Neuronal stem cell (in vitro differentiated cells): ENCODE data around the gene SCIN. TPM values are rescaled to one million over a fixed set of nuclear protein-coding genes. Genes with fewer than 3 reads are reported as not detected.
A peak's percentile ranks its signal among the peaks of the same experiment; 100 is the strongest.
"Not testable (repeated sequence)": the region's sequence is repeated elsewhere in the genome, so short reads cannot be mapped to it uniquely, and the experiment has no call there.

Experiments used
- DNase-seq: peaks from one replicate; pipeline ENCODE4 v3.0.0-alpha.2; 2013; ENCODE audit warnings: low spot score
- H2AFZ ChIP-seq: one replicate; pipeline ENCODE4 v1.6.1; 2013; ENCODE audit warnings: mild to moderate bottlenecking, low read length, inconsistent platforms
- H2AK5ac ChIP-seq: 2 replicates; pipeline ENCODE4 v1.6.1; 2013; ENCODE audit warnings: low read depth, mild to moderate bottlenecking, inconsistent platforms, low read length, moderate library complexity, mixed read lengths
- H2BK120ac ChIP-seq: 2 replicates; pipeline ENCODE4 v1.6.1; 2013; ENCODE audit warnings: low read depth, mild to moderate bottlenecking, inconsistent platforms, low read length, moderate library complexity, mixed read lengths
- H2BK12ac ChIP-seq: one replicate; pipeline ENCODE4 v1.6.1; 2013; ENCODE audit warnings: low read length, inconsistent platforms
- H2BK15ac ChIP-seq: 2 replicates; pipeline ENCODE4 v1.6.1; 2013; ENCODE audit warnings: mild to moderate bottlenecking, low read length, inconsistent platforms, mixed read lengths
- H2BK5ac ChIP-seq: one replicate; pipeline ENCODE4 v1.6.1; 2013; ENCODE audit warnings: inconsistent platforms, mild to moderate bottlenecking, low read length, moderate library complexity
- H3K14ac ChIP-seq: one replicate; pipeline ENCODE4 v1.6.1; 2013; ENCODE audit warnings: low read length, inconsistent platforms
- H3K18ac ChIP-seq: 2 replicates; pipeline ENCODE4 v1.6.1; 2013; ENCODE audit warnings: low read length, inconsistent platforms
- H3K23ac ChIP-seq: 2 replicates; pipeline ENCODE4 v1.6.1; 2013; ENCODE audit warnings: low read depth, mild to moderate bottlenecking, mixed read lengths, low read length, inconsistent platforms; ENCODE audit not compliant: poor library complexity
- H3K27ac ChIP-seq: replicated peaks from 3 replicates; pipeline ENCODE4 v1.5.1; 2013; ENCODE audit warnings: low read length, inconsistent platforms
- H3K27me3 ChIP-seq, 3 experiments: 2 replicates each; pipeline ENCODE4 v1.6.1; 2013; ENCODE audit warnings: low read length in 3 of 3, mild to moderate bottlenecking in 2 of 3, inconsistent platforms in 1 of 3, low read depth in 1 of 3, mixed read lengths in 1 of 3, moderate library complexity in 1 of 3; ENCODE audit not compliant: control insufficient read depth in 3 of 3, insufficient read depth in 3 of 3
- H3K36me3 ChIP-seq, 2 donors: replicated peaks in 1 of 2; 2 replicates each; pipeline ENCODE4 v1.6.1; 2013; ENCODE audit warnings: low read length in 2 of 2; ENCODE audit not compliant: control insufficient read depth in 2 of 2, insufficient read depth in 2 of 2
- H3K4ac ChIP-seq: 2 replicates; pipeline ENCODE4 v1.6.1; 2013; ENCODE audit warnings: inconsistent platforms, mild to moderate bottlenecking, low read length, moderate library complexity
- H3K4me1 ChIP-seq, 2 donors: 1 replicate in 1 of 2; 2 replicates in 1 of 2; pipeline ENCODE4 v1.6.1; 2013; ENCODE audit warnings: low read length in 2 of 2, low read depth in 1 of 2; ENCODE audit not compliant: control insufficient read depth in 2 of 2, insufficient read depth in 1 of 2
- H3K4me2 ChIP-seq: one replicate; pipeline ENCODE4 v1.6.1; 2013; ENCODE audit warnings: mild to moderate bottlenecking, low read length, inconsistent platforms; ENCODE audit not compliant: insufficient read depth, poor library complexity, severe bottlenecking
- H3K4me3 ChIP-seq, 2 donors: 2 replicates each; pipeline ENCODE4 v1.5.1; 2013; ENCODE audit warnings: low read length in 2 of 2, mild to moderate bottlenecking in 2 of 2, inconsistent platforms in 1 of 2, moderate library complexity in 1 of 2
- H3K79me1 ChIP-seq: one replicate; pipeline ENCODE4 v1.6.1; 2013; ENCODE audit warnings: low read depth, mild to moderate bottlenecking, inconsistent platforms, low read length, moderate library complexity
- H3K9ac ChIP-seq: one replicate; pipeline ENCODE4 v1.6.1; 2013; ENCODE audit warnings: mild to moderate bottlenecking, low read depth, low read length, inconsistent platforms; ENCODE audit not compliant: poor library complexity
- H3K9me3 ChIP-seq, 2 donors: replicated peaks in 1 of 2; 2 replicates each; pipeline versions ENCODE3 to v1.6.1; 2013; ENCODE audit warnings: low read length in 2 of 2, mild to moderate bottlenecking in 2 of 2, inconsistent platforms in 1 of 2, low read depth in 1 of 2, mixed read lengths in 1 of 2, moderate library complexity in 1 of 2; ENCODE audit not compliant: control insufficient read depth in 2 of 2, insufficient read depth in 1 of 2
- H4K8ac ChIP-seq: one replicate; pipeline ENCODE4 v1.6.1; 2013; ENCODE audit warnings: low read depth, mild to moderate bottlenecking, inconsistent platforms, low read length, moderate library complexity
- H4K91ac ChIP-seq: one replicate; pipeline ENCODE4 v1.6.1; 2013; ENCODE audit warnings: low read length, low read depth, mild to moderate bottlenecking, inconsistent platforms; ENCODE audit not compliant: poor library complexity
- WGBS, 2 donors: extraction: QIAGEN DNeasy Blood & Tissue Kit; methylation state at CpG; one replicate each; pipeline ENCODE4 v1.1.7; 2013; ENCODE audit warnings: missing lambda C conversion rate in 2 of 2, mixed read lengths in 1 of 2; ENCODE audit not compliant: insufficient read length in 2 of 2, insufficient replicate concordance in 1 of 2; ENCODE audit errors: extremely low coverage in 2 of 2; 5-methylcytosine and 5-hydroxymethylcytosine counted together
- polyA plus RNA-seq, 2 experiments: library from polyadenylated mRNA; stranded (reverse); fragments of 200-250 nt; gene quantifications; one replicate each; pipeline ENCODE4 v1.2.3, GENCODE V29; 2013

Gene SCIN
- polyA plus RNA-seq (2013, experiment 1 of 2): 0.01 TPM
- not detected for polyA plus RNA-seq (2013, experiment 2 of 2)

DNA sequence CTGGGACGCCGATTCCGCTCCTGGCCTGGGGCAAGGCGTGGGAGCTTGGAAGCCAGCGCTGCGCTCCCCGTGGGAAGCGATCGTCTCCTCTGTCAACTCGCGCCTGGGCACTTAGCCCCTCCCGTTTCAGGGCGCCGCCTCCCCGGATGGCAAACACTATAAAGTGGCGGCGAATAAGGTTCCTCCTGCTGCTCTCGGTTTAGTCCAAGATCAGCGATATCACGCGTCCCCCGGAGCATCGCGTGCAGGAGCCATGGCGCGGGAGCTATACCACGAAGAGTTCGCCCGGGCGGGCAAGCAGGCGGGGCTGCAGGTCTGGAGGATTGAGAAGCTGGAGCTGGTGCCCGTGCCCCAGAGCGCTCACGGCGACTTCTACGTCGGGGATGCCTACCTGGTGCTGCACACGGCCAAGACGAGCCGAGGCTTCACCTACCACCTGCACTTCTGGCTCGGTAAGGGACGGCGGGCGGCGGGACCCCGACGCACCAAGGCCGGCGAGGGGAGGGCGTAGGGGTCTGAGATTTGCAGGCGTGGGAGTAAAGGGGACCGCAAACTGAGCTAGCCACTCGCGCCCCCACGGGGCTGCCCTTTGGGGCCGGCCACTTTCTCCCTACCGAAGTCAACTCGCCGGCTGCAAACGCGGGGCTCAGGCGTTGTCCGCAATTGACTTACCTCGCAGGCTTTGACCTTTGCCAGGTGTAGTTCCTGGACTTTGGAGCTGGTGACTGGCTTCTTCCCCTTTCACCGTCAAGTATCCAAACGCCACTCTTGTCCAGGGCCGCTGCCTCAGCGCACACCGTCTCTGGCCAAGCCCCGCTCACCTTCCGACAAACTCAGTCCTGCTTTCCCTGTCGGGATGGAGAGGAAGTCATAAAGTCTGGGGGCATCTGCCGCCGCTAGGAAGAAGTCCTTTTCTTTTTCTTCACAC is at the start of gene SCIN:
TSS of gene SCIN (plus strand) at position 187 of the 928 bp plus-strand sequence. CDS start at position 254, 67 bp downstream.
- Histone ChIP-seq H3K27ac (no peak within 1 kb of the TSS), H3K36me3 (no peaks in the 10 kb centered on the region), H3K18ac (peak within 1 kb of the TSS; percentile 88), H3K4me1 (no peaks in the 10 kb centered on the region), H3K4me3 (peak within 1 kb of the TSS; percentile 28 to 79), H3K14ac (peak within 1 kb of the TSS; percentile 39), H2BK15ac (no peak within 1 kb of the TSS), H3K4me2 (peak within 1 kb of the TSS; percentile 95), H3K4ac (no peak within 1 kb of the TSS), H3K9ac (peak within 1 kb of the TSS; percentile 37), H2BK5ac (no peak within 1 kb of the TSS), H3K9me3 (no peaks in the 10 kb centered on the region), H2AFZ (peak within 1 kb of the TSS; percentile 88), H3K79me1 (no peaks in the 10 kb centered on the region), H3K23ac (peak within 1 kb of the TSS; percentile 58), H3K27me3 (peaks cover 5 to 77% (median 26%) of the 10 kb centered on the region in 3 experiments), H2AK5ac (no peak within 1 kb of the TSS), H2BK12ac (no peak within 1 kb of the TSS), H2BK120ac (peak within 1 kb of the TSS; percentile 26), H4K8ac (no peak within 1 kb of the TSS), H4K91ac (no peak within 1 kb of the TSS)
- no peak for DNase-seq
- no CpG with 5 or more reads among the region's 74 CpGs for WGBS, 2 donors

DNA sequence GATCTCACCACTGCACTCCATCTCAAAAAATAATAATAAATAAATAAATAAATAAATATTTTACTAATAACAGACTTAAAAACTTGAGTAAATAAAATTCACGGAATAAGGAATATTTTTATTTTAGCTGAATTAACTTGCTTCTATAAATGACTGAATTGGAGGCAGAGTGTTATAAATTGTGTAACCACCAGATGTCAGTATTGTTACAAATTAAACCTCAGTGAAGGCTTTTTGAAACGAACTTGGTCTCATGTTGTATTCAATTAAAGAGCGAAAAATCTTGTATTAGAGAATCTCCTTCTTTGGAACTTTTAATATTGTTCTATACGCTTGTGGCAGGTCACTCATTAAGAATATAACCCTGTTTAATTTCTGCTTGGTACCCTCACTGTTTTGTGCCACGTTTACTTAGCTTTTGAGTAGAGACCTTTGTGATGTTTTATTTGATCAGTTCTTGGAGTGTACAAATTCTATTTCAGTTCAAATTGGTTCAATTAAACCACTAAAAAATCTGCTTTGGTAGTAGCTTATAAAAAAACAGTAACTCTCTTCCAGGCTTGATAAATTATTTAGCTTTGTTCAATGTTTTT is 45.6 kb upstream of the SCIN start:
- WGBS, 2 donors: no CpG with 5 or more reads among the region's 5 CpGs
- H3K14ac ChIP-seq: no peak overlapping the region
- no peak overlapping the region for H2BK5ac ChIP-seq
- H3K27me3 ChIP-seq: no peaks in the 10 kb centered on the region
- H2BK120ac ChIP-seq: no peak overlapping the region
- H3K9me3 ChIP-seq: no peaks in the 10 kb centered on the region
- no peak overlapping the region for H3K4me3 ChIP-seq
- H2BK12ac ChIP-seq: no peak overlapping the region
- H3K9ac ChIP-seq: no peak overlapping the region
- no peaks in the 10 kb centered on the region for H3K4me1 ChIP-seq
- no peak overlapping the region for H3K18ac ChIP-seq
- peak overlapping the region; percentile 77 for H2AFZ ChIP-seq
- H3K79me1 ChIP-seq: no peaks in the 10 kb centered on the region
- H2AK5ac ChIP-seq: no peak overlapping the region
- H3K4me2 ChIP-seq: no peak overlapping the region
- H4K8ac ChIP-seq: no peak overlapping the region
- no peak overlapping the region for H3K23ac ChIP-seq
- H3K4ac ChIP-seq: no peak overlapping the region
- no peaks in the 10 kb centered on the region for H3K36me3 ChIP-seq
- H4K91ac ChIP-seq: no peak overlapping the region
- H2BK15ac ChIP-seq: no peak overlapping the region
- DNase-seq: peak; percentile 24
- H3K27ac ChIP-seq: no peak overlapping the region

GRCh38 chr7:12526693-12527092 is 43.8 kb upstream of the SCIN start:
- no CpG with 5 or more reads among the region's 2 CpGs for WGBS, 2 donors
- not testable (repeated sequence) for H3K27me3 ChIP-seq, H3K9me3 ChIP-seq, H2BK15ac ChIP-seq, H2BK5ac ChIP-seq, H4K8ac ChIP-seq, H2AFZ ChIP-seq, H3K36me3 ChIP-seq, DNase-seq, H3K79me1 ChIP-seq, H2AK5ac ChIP-seq, H3K4me3 ChIP-seq, H3K4ac ChIP-seq, H2BK12ac ChIP-seq, H3K27ac ChIP-seq, H3K4me2 ChIP-seq, H3K18ac ChIP-seq, H3K4me1 ChIP-seq, H2BK120ac ChIP-seq, H4K91ac ChIP-seq, H3K14ac ChIP-seq, H3K23ac ChIP-seq, H3K9ac ChIP-seq

GRCh38 chr7:12527670-12528069 is 42.9 kb upstream of the SCIN start:
- H2BK12ac ChIP-seq, H3K36me3 ChIP-seq, H3K4me2 ChIP-seq, H3K79me1 ChIP-seq, H3K4ac ChIP-seq, H3K23ac ChIP-seq, H3K14ac ChIP-seq, H4K91ac ChIP-seq, H2BK15ac ChIP-seq, DNase-seq, H3K27me3 ChIP-seq, H3K4me1 ChIP-seq, H2AFZ ChIP-seq, H2BK120ac ChIP-seq, H3K9me3 ChIP-seq, H3K4me3 ChIP-seq, H3K9ac ChIP-seq, H3K27ac ChIP-seq, H3K18ac ChIP-seq, H4K8ac ChIP-seq, H2AK5ac ChIP-seq, H2BK5ac ChIP-seq: not testable (repeated sequence)
- WGBS, 2 donors: no CpG with 5 or more reads among the region's 1 CpG
